ENCODE data around the gene RPS15. TPM values are rescaled to one million over a fixed set of nuclear protein-coding genes. Genes with fewer than 3 reads are reported as not detected.
A peak's percentile ranks its signal among the peaks of the same experiment; 100 is the strongest.

The RPS15 gene
- total and polyA plus RNA-seq, 2 of the 13 experiments (the other 11 are each of a cell fraction or from before 2014, with no cell fraction given): 695 to 1,411 TPM

- TF ChIP-seq ZNF326 (CRISPR knock-in tag; IDR thresholded peaks at IDR 0.05; ENCODE audit: borderline replicate concordance): no peak
- no peak for TF ChIP-seq ZBTB1 (CRISPR knock-in tag; IDR thresholded peaks at IDR 0.05; ENCODE audit: borderline replicate concordance)
- TF ChIP-seq ZNF558 (CRISPR knock-in tag; IDR thresholded peaks at IDR 0.05; ENCODE audit: borderline replicate concordance): 0 out of 2 replicates have a peak, but pooled peaks have one; percentile 46
- peak; percentile 99 for TF ChIP-seq ZBTB14 (CRISPR knock-in tag; IDR thresholded peaks at IDR 0.05)
- TF ChIP-seq ZNF567 (CRISPR knock-in tag; IDR thresholded peaks at IDR 0.05; ENCODE audit: borderline replicate concordance): peak; percentile 94; the same call in 1 of the 2 replicates
- TF ChIP-seq FOSL2 (CRISPR knock-in tag; IDR thresholded peaks at IDR 0.05): peak; percentile 76
- peak; percentile 72 for TF ChIP-seq ZBTB2 (CRISPR knock-in tag; IDR thresholded peaks at IDR 0.05; ENCODE audit: low read depth)
- peak; percentile 71; the same call in 1 of the 2 replicates for TF ChIP-seq SATB2 (CRISPR knock-in tag; IDR thresholded peaks at IDR 0.05)
- peak; percentile 89; the same call in 1 of the 2 replicates for TF ChIP-seq BATF2 (CRISPR knock-in tag; IDR thresholded peaks at IDR 0.05)
- peak; percentile 65; the same call in 1 of the 2 replicates for TF ChIP-seq ZNF841 (CRISPR knock-in tag; IDR thresholded peaks at IDR 0.05; ENCODE audit: borderline replicate concordance)
- peak in 1 of 2 experiments; percentile 57; a peak in 1 of 4 replicates for TF ChIP-seq ATF4 (CRISPR knock-in tag; IDR thresholded peaks at IDR 0.05)
- TF ChIP-seq HMG20A (CRISPR knock-in tag; IDR thresholded peaks at IDR 0.05; ENCODE audit: borderline replicate concordance): peak; percentile 43
- peak; percentile 97 for TF ChIP-seq ELF3 (CRISPR knock-in tag; IDR thresholded peaks at IDR 0.05)
- TF ChIP-seq HDAC6 (IDR thresholded peaks at IDR 0.05; ENCODE audit: low read depth, low read length): no peak
- peak; percentile 86 for TF ChIP-seq TFDP1 (CRISPR knock-in tag; IDR thresholded peaks at IDR 0.05; ENCODE audit: borderline replicate concordance)
- peak; percentile 50; the same call in 1 of the 2 replicates for TF ChIP-seq DPF2 (CRISPR knock-in tag; IDR thresholded peaks at IDR 0.05; ENCODE audit: borderline replicate concordance, low read depth)
- TF ChIP-seq STAT5B (CRISPR knock-in tag; IDR thresholded peaks at IDR 0.05): no peak
- TF ChIP-seq ZNF737 (CRISPR knock-in tag; IDR thresholded peaks at IDR 0.05; ENCODE audit: borderline replicate concordance): peak; percentile 49; the same call in 1 of the 2 replicates
- TF ChIP-seq NCOA2 (CRISPR knock-in tag; IDR thresholded peaks at IDR 0.05): peak; percentile 71
- TF ChIP-seq ZNF800 (CRISPR knock-in tag; IDR thresholded peaks at IDR 0.05): peak; percentile 84
- TF ChIP-seq JDP2 (CRISPR knock-in tag; IDR thresholded peaks at IDR 0.05; ENCODE audit: borderline replicate concordance): peak; percentile 49; the same call in 1 of the 2 replicates
Measured at GRCh38 chr19:1438035-1438932, at the start of gene RPS15 (continued).
